Mucosa of rectum (tissue), 2 donors: Measurements from ENCODE around the gene TP53BP1.
"Not testable (repeated sequence)": the region's sequence is repeated elsewhere in the genome, so short reads cannot be mapped to it uniquely, and the experiment has no call there.

Experiments used
- H3K27ac ChIP-seq, 2 donors: one replicate each; pipeline ENCODE4 v1.7.0; 2013; ENCODE audit warnings: inconsistent platforms in 2 of 2, low read depth in 2 of 2, low read length in 2 of 2
- H3K27me3 ChIP-seq, 2 donors: one replicate each; pipeline ENCODE4 v1.7.0; 2013; ENCODE audit warnings: low read length in 2 of 2; ENCODE audit not compliant: control insufficient read depth in 2 of 2, insufficient read depth in 2 of 2
- H3K36me3 ChIP-seq, 2 donors: one replicate each; pipeline ENCODE4 v1.7.0; 2013; ENCODE audit warnings: low read length in 2 of 2; ENCODE audit not compliant: control insufficient read depth in 2 of 2, insufficient read depth in 2 of 2
- H3K4me1 ChIP-seq, 2 donors: one replicate each; pipeline ENCODE4 v1.7.0; 2013; ENCODE audit warnings: low read length in 2 of 2, mild to moderate bottlenecking in 1 of 2; ENCODE audit not compliant: control insufficient read depth in 2 of 2, insufficient read depth in 2 of 2
- H3K4me3 ChIP-seq, 2 donors: one replicate each; pipeline ENCODE4 v1.7.0; 2013; ENCODE audit warnings: low read length in 2 of 2
- H3K9ac ChIP-seq, 2 donors: one replicate each; pipeline ENCODE4 v1.7.0; 2013; ENCODE audit warnings: low read length in 2 of 2, low read depth in 1 of 2, mild to moderate bottlenecking in 1 of 2
- H3K9me3 ChIP-seq, 2 donors: one replicate each; pipeline ENCODE4 v1.7.0; 2013; ENCODE audit warnings: low read length in 2 of 2; ENCODE audit not compliant: control insufficient read depth in 2 of 2
- donor health status: healthy.
- donor health status: Normal muscosa, but diverticular disease.

Gene TP53BP1

DNA sequence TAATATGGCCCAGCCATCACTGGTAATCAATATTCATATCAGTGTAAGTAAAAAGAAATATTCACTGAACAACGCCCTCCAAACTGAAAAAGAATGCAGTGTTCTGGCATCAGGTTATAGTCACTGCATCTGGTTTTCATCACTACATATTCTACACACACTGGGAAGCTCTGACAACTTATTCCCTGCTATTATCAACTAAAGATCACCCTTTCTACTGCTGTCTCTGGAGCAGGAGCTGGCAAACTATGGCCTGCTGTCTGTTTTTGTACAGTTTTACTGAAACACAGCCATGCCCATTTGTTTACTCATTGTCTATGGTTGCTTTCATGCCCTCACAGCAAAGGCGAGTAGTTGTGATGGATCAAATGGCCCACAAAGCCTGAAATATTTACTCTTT, 86.8 kb downstream of the TP53BP1 start:
- H3K27ac ChIP-seq, result no peak overlapping the region

DNA sequence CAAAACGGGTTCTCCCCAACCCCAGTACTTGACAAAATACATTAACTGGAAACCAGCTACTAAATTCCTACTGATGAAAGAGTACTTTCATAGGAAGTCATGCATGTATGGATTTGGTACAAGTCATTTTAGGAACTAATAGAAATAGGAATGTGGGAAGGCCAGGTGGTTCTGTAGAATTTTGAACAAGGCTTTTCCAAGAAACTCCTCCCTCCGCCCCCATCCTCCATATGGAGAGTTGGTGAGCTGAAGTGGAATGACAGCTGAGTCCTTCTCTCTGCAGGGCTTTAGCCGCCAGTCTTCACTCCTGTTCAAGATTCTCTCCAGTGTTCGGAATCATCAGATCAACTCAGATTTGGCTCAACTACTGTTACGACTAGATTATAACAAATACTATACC, 88.8 kb downstream of the TP53BP1 start:
- peaks cover 71 to 77% of the 10 kb centered on the region in 2 donors for H3K36me3 ChIP-seq
- no peak overlapping the region for H3K27ac ChIP-seq

More for the DNA sequence above, 86.8 kb downstream of the TP53BP1 start:
- Histone ChIP-seq H3K27me3 (no peaks in the 10 kb centered on the region), H3K9me3 (no peaks in the 10 kb centered on the region), H3K9ac (no peak overlapping the region), H3K4me1 (no peaks in the 10 kb centered on the region), H3K36me3 (peaks cover 67 to 75% of the 10 kb centered on the region in 2 donors), H3K4me3 (no peak overlapping the region)

DNA sequence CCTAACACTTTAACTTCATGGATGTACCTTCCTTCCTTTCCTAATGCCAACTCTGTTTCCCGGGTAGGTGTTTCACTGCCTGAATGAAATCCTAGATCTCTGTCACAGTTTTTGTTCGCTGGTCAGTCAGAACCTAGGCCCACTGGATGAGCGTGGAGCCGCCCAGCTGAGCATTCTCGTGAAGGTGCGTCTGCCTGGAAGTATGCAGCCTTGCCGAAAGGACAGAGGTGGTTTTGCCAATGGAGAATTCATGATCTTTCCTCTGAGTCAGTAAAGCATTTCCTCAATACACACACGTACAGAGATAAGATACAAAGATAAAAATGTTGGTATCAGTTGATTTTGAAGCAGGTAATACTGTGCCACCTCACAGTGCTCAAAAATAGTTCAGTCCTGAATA, 89.3 kb downstream of the TP53BP1 start:
- no peak overlapping the region for H3K4me3 ChIP-seq
- H3K27ac ChIP-seq, result no peak overlapping the region
- H3K27me3 ChIP-seq, result no peaks in the 10 kb centered on the region
- no peaks in the 10 kb centered on the region for H3K9me3 ChIP-seq
- no peaks in the 10 kb centered on the region for H3K4me1 ChIP-seq
- H3K36me3 ChIP-seq, result peaks cover 71 to 76% of the 10 kb centered on the region in 2 donors
- H3K9ac ChIP-seq, result no peak overlapping the region

More for the DNA sequence above, 88.8 kb downstream of the TP53BP1 start:
- H3K9me3 ChIP-seq, result no peaks in the 10 kb centered on the region
- H3K4me1 ChIP-seq, result no peaks in the 10 kb centered on the region
- H3K27me3 ChIP-seq, result no peaks in the 10 kb centered on the region
- H3K9ac ChIP-seq, result no peak overlapping the region
- no peak overlapping the region for H3K4me3 ChIP-seq

DNA sequence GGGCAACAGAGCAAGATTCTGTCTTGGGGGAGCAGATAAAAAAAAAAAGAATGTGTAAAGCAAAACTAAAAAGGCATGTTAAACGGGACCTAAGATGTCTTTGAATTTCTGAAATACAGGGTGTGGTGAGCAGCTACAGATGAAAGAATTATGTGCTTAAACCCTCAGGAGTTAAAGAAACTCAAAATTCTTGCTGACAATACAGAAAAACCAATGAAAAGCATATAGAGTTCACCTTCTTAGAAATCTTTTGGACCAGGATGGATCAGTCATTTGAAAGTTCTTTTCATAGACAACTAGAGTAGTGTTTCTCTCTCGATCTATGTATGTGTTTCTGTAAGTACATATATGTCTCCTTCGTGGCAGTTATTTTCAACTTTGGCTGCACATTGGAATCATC, 90.7 kb downstream of the TP53BP1 start:
- Histone ChIP-seq H3K4me1 (no peaks in the 10 kb centered on the region), H3K9ac (no peak overlapping the region), H3K27me3 (no peaks in the 10 kb centered on the region), H3K4me3 (no peak overlapping the region), H3K36me3 (peaks cover 68 to 77% of the 10 kb centered on the region in 2 donors), H3K27ac (no peak overlapping the region), H3K9me3 (no peaks in the 10 kb centered on the region)

DNA sequence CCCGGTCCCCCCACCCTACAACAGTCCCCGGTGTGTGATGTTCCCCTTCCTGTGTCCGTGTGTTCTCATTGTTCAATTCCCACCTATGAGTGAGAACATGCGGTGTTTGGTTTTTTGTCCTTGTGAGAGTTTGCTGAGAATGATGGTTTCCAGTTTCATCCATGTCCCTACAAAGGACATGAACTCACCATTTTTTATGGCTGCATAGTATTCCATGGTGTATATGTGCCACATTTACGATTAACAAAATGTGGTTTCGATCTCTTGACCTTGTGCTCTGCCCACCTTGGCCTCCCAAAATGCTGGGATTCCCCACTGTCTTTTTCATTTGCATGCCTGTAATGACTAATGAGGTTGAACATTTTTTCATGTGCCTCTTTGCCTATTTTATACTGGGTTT, 99.4 kb downstream of the TP53BP1 start:
- not testable (repeated sequence) for H3K9me3 ChIP-seq
- H3K36me3 ChIP-seq, result peaks cover 40 to 50% of the 10 kb centered on the region in 2 donors

GRCh38 chr15:43390723-43391122, 102.2 kb downstream of the TP53BP1 start:
- Histone ChIP-seq H3K4me3 (no peak overlapping the region), H3K27ac (no peak overlapping the region), H3K9ac (no peak overlapping the region), H3K4me1 (no peaks in the 10 kb centered on the region), H3K36me3 (peaks cover 20 to 34% of the 10 kb centered on the region in 2 donors), H3K27me3 (no peaks in the 10 kb centered on the region), H3K9me3 (no peaks in the 10 kb centered on the region)

More for the DNA sequence above, 99.4 kb downstream of the TP53BP1 start:
- H3K9ac ChIP-seq, H3K27me3 ChIP-seq, H3K4me3 ChIP-seq, H3K27ac ChIP-seq, H3K4me1 ChIP-seq: not testable (repeated sequence)

DNA sequence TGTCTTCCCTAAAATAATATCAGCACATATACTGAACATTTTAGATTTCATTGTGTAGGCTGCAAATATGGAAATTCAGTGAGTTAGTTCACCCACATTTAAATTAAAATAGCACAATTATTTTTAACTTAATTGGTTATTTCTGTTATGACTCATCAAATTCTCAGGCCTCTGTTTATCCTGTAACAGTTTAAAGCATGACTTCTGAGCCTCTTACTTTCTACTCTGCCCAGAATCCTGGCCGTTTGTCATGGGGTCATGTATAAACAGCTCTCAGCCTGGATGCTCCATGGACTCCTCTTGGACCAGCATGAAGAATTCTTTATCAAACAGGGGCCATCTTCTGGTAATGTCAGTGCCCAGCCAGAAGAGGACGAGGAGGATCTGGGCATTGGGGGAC, 109.9 kb downstream of the TP53BP1 start:
- Histone ChIP-seq H3K9me3 (no peaks in the 10 kb centered on the region), H3K4me1 (no peaks in the 10 kb centered on the region), H3K9ac (no peak overlapping the region), H3K27me3 (no peaks in the 10 kb centered on the region), H3K36me3 (peaks cover 39 to 55% of the 10 kb centered on the region in 2 donors), H3K4me3 (no peak overlapping the region), H3K27ac (no peak overlapping the region)

DNA sequence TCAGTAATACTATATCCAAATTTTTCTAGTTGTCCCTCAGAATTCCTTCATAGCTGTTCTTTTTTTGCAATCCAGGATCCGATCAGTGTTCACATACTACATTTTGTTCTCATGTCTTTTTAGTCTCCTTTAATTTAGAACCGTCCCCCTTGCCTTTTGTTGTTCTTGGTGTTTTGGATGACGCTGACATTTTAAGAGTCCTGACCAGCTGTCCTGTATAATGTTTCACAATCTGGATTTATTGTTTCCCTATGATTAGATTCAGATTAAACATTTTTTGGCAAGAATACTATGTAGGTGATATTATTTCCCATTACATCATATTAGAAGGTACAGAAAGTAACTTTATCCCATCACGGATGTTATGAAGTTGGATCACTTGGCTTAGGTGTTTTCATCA, 110.6 kb downstream of the TP53BP1 start:
- Histone ChIP-seq H3K27me3 (no peaks in the 10 kb centered on the region), H3K9ac (no peak overlapping the region), H3K9me3 (no peaks in the 10 kb centered on the region), H3K27ac (no peak overlapping the region), H3K36me3 (peaks cover 44 to 55% of the 10 kb centered on the region in 2 donors), H3K4me3 (no peak overlapping the region), H3K4me1 (no peaks in the 10 kb centered on the region)

GRCh38 chr15:43378601-43379000, 114.4 kb downstream of the TP53BP1 start:
- no peak overlapping the region for H3K27ac ChIP-seq
- H3K36me3 ChIP-seq, result peaks cover 36 to 47% of the 10 kb centered on the region in 2 donors
- H3K9me3 ChIP-seq, result no peaks in the 10 kb centered on the region
- no peak overlapping the region for H3K4me3 ChIP-seq
- no peaks in the 10 kb centered on the region for H3K27me3 ChIP-seq
- H3K9ac ChIP-seq, result no peak overlapping the region
- no peaks in the 10 kb centered on the region for H3K4me1 ChIP-seq

DNA sequence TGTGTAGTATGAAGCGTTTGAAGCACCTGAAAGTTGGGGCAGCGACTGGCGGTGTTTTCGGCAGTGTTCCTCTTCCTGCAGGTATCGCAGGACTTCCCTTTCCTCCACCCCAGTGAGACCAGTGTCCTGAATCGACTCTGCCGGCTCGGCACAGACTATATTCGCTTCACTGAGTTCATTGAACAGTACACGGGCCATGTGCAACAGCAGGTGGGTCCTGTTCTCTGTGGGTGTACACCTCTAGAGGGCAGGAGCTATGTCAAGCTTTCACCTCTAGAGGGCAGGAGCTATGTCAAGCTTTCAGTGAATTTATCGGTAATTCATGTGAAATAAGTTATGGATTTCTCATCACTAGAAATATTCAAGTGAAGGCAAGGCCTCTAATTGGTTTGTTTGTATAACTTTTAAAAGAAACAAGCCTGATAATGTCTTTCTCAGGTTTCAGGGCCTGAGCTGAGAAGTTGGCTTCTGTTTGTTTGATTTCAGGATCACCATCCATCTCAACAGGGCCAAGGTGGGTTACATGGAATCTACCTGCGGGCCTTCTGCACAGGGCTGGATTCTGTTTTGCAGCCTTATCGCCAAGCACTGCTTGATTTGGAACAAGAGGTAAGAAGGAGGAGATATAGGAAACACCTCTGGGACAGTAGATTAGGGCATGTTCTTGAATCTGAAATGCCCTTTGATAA, 116.8 kb downstream of the TP53BP1 start:
- Histone ChIP-seq H3K4me1 (peaks cover 7 to 8% of the 10 kb centered on the region in 2 donors), H3K27ac (no peak overlapping the region), H3K4me3 (no peak overlapping the region), H3K36me3 (peaks cover 27 to 31% of the 10 kb centered on the region in 2 donors), H3K9ac (no peak overlapping the region), H3K9me3 (no peaks in the 10 kb centered on the region), H3K27me3 (no peaks in the 10 kb centered on the region)
